ENCODE measurements around the gene EXOC6B.

GRCh38 chr2:72198532-72199241, 627.1 kb downstream of the EXOC6B start:
- TF ChIP-seq CTCF (IDR thresholded peaks at IDR 0.05; ENCODE audit: low read length) (no peak), EZH2 (optimal IDR thresholded peaks at IDR 0.05; ENCODE audit: low read depth, low read length) (no peak)

All from MM.1S (cell line).